GM12801 (cell line): ENCODE results near the gene CPE.

Experiments
- CTCF ChIP-seq: IDR thresholded peaks from one replicate; pipeline ENCODE4 v1.5.1; 2011; ENCODE audit warnings: control low read depth; ENCODE audit not compliant: insufficient read length; ENCODE audit errors: extremely low read depth

CPE gene

GRCh38 chr4:165359506-165359905 is 19.3 kb upstream of the CPE start:
- no peak for TF ChIP-seq CTCF

- TF ChIP-seq CTCF = no peak
Observed at GRCh38 chr4:165360041-165360695, 18.6 kb upstream of the CPE start.

GRCh38 chr4:165360985-165361670 is 17.7 kb upstream of the CPE start:
- no peak for TF ChIP-seq CTCF

- no peak for TF ChIP-seq CTCF
Observed at GRCh38 chr4:165361810-165362209, 17.0 kb upstream of the CPE start.

- TF ChIP-seq CTCF = no peak
Observed at GRCh38 chr4:165364452-165365080, 14.2 kb upstream of the CPE start.

- TF ChIP-seq CTCF = no peak
Observed at GRCh38 chr4:165367040-165367439, 11.8 kb upstream of the CPE start.

GRCh38 chr4:165368114-165368513 is 10.7 kb upstream of the CPE start:
- TF ChIP-seq CTCF = no peak
